Effector memory CD4-positive, alpha-beta T cell (primary cell): Measurements from ENCODE around the gene RAPGEF6.
A peak's percentile ranks its signal among the peaks of the same experiment; 100 is the strongest.
"Not testable (repeated sequence)": the region's sequence is repeated elsewhere in the genome, so short reads cannot be mapped to it uniquely, and the experiment has no call there.

ENCODE experiments used
- DNase-seq, 3 donors: peaks; one replicate each; pipeline ENCODE4 v3.0.0-alpha.2; 2020
- H3K27ac ChIP-seq: 2 replicates; pipeline ENCODE4 v1.7.0; 2013; ENCODE audit warnings: mild to moderate bottlenecking, low read length, moderate library complexity; ENCODE audit not compliant: insufficient read depth, poor library complexity, severe bottlenecking
- H3K27me3 ChIP-seq: replicated peaks from 2 replicates; pipeline ENCODE4 v1.7.0; 2013; ENCODE audit warnings: mild to moderate bottlenecking, low read length; ENCODE audit not compliant: insufficient read depth, control insufficient read depth, poor library complexity, severe bottlenecking
- H3K36me3 ChIP-seq: 2 replicates; pipeline ENCODE4 v1.7.0; 2013; ENCODE audit warnings: mild to moderate bottlenecking, low read length, moderate library complexity; ENCODE audit not compliant: control insufficient read depth, insufficient read depth
- H3K4me1 ChIP-seq: 2 replicates; pipeline ENCODE4 v1.7.0; 2013; ENCODE audit warnings: low read length, mild to moderate bottlenecking; ENCODE audit not compliant: control insufficient read depth, insufficient read depth, poor library complexity, severe bottlenecking
- H3K4me3 ChIP-seq: 2 replicates; pipeline ENCODE4 v1.7.0; 2013; ENCODE audit warnings: low read length, low read depth, mild to moderate bottlenecking; ENCODE audit not compliant: insufficient read depth, poor library complexity, severe bottlenecking
- H3K9me3 ChIP-seq: 2 replicates; pipeline ENCODE4 v1.7.0; 2013; ENCODE audit warnings: mild to moderate bottlenecking, low read length, moderate library complexity; ENCODE audit not compliant: control insufficient read depth

Gene RAPGEF6

GRCh38 chr5:131400585-131400984, 234.4 kb downstream of the RAPGEF6 start:
- no peak overlapping the region for H3K4me3 ChIP-seq
- peaks cover 11% of the 10 kb centered on the region for H3K4me1 ChIP-seq
- H3K27me3 ChIP-seq, result no peaks in the 10 kb centered on the region
- peaks cover 47% of the 10 kb centered on the region for H3K36me3 ChIP-seq
- no peak for DNase-seq
- no peak overlapping the region for H3K27ac ChIP-seq
- H3K9me3 ChIP-seq, result no peaks in the 10 kb centered on the region

GRCh38 chr5:131399007-131399406, 236.0 kb downstream of the RAPGEF6 start:
- H3K27me3 ChIP-seq, H3K9me3 ChIP-seq, H3K4me3 ChIP-seq, DNase-seq, H3K27ac ChIP-seq: not testable (repeated sequence)
- peaks cover 56% of the 10 kb centered on the region for H3K36me3 ChIP-seq
- peaks cover 19% of the 10 kb centered on the region for H3K4me1 ChIP-seq

GRCh38 chr5:131396630-131397273, 238.3 kb downstream of the RAPGEF6 start:
- H3K4me1 ChIP-seq, result peaks cover 34% of the 10 kb centered on the region
- H3K36me3 ChIP-seq, result peaks cover 52% of the 10 kb centered on the region
- H3K9me3 ChIP-seq, result no peaks in the 10 kb centered on the region
- H3K27me3 ChIP-seq, result no peaks in the 10 kb centered on the region
- H3K4me3 ChIP-seq, result no peak overlapping the region
- DNase-seq, result no peak
- peak overlapping the region; percentile 87 for H3K27ac ChIP-seq

- Histone ChIP-seq H3K9me3 (no peaks in the 10 kb centered on the region), H3K36me3 (peaks cover 52% of the 10 kb centered on the region), H3K27me3 (no peaks in the 10 kb centered on the region), H3K4me3 (no peak overlapping the region), H3K4me1 (peaks cover 34% of the 10 kb centered on the region), H3K27ac (peak overlapping the region; percentile 87)
- DNase-seq, result no peak
These were observed 239.0 kb downstream of the RAPGEF6 start for GRCh38 chr5:131396015-131396414.

- Histone ChIP-seq H3K36me3 (peaks cover 45% of the 10 kb centered on the region), H3K9me3 (no peaks in the 10 kb centered on the region), H3K4me1 (peaks cover 41% of the 10 kb centered on the region), H3K27ac (peak overlapping the region; percentile 87), H3K27me3 (no peaks in the 10 kb centered on the region), H3K4me3 (no peak overlapping the region)
- DNase-seq, result peak in 2 of 3 donors; percentile 27 to 38
These were observed 240.9 kb downstream of the RAPGEF6 start for GRCh38 chr5:131394128-131394527.

GRCh38 chr5:131393498-131393968, 241.5 kb downstream of the RAPGEF6 start:
- no peaks in the 10 kb centered on the region for H3K9me3 ChIP-seq
- no peaks in the 10 kb centered on the region for H3K27me3 ChIP-seq
- H3K4me1 ChIP-seq, result peaks cover 41% of the 10 kb centered on the region
- H3K27ac ChIP-seq, result peak overlapping the region; percentile 87
- H3K36me3 ChIP-seq, result peaks cover 39% of the 10 kb centered on the region
- DNase-seq, result no peak
- no peak overlapping the region for H3K4me3 ChIP-seq

DNA sequence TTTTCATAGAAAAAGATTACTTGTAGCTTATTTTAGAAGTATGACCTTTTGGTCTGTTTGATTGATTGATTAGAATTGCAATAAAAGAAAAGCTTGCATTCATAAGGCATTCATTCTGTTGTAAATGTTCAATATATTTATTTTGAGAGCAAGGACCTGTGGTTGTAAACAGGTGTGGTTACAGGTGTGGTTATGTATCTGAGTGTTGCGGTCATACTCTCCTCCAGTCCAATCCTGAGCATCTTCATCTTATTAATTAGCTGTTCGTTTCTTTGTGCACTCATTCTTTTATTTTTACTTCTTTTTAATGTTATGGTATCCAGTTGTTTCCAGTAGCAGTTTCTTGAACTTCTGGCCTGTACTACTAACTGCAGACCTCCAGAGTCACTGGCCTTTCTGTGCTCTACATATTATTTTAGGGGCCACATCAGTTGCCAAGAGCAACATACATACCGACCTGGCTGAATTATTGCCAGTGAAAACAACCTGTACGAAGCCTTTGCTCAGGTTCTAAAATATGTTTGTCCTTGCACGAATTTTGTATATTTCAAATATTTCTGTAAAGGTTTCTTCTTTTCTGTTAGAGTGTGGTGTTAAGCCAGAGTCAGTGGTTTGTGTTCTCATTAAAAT, 242.4 kb downstream of the RAPGEF6 start:
- H3K36me3 ChIP-seq, result peaks cover 35% of the 10 kb centered on the region
- H3K27me3 ChIP-seq, result no peaks in the 10 kb centered on the region
- peaks cover 41% of the 10 kb centered on the region for H3K4me1 ChIP-seq
- peak overlapping the region; percentile 87 for H3K27ac ChIP-seq
- H3K9me3 ChIP-seq, result no peaks in the 10 kb centered on the region
- H3K4me3 ChIP-seq, result no peak overlapping the region
- DNase-seq, result no peak

GRCh38 chr5:131389869-131390265, 245.2 kb downstream of the RAPGEF6 start:
- H3K27ac ChIP-seq, result peak overlapping the region; percentile 51
- H3K9me3 ChIP-seq, result no peaks in the 10 kb centered on the region
- H3K4me1 ChIP-seq, result peaks cover 23% of the 10 kb centered on the region
- no peaks in the 10 kb centered on the region for H3K27me3 ChIP-seq
- H3K36me3 ChIP-seq, result peaks cover 34% of the 10 kb centered on the region
- DNase-seq, result no peak
- no peak overlapping the region for H3K4me3 ChIP-seq

GRCh38 chr5:131389096-131389868, 245.7 kb downstream of the RAPGEF6 start:
- peaks cover 27% of the 10 kb centered on the region for H3K4me1 ChIP-seq
- no peaks in the 10 kb centered on the region for H3K27me3 ChIP-seq
- H3K27ac ChIP-seq, result peak overlapping the region; percentile 51
- H3K36me3 ChIP-seq, result peaks cover 32% of the 10 kb centered on the region
- H3K4me3 ChIP-seq, result no peak overlapping the region
- DNase-seq, result no peak
- H3K9me3 ChIP-seq, result no peaks in the 10 kb centered on the region

DNA sequence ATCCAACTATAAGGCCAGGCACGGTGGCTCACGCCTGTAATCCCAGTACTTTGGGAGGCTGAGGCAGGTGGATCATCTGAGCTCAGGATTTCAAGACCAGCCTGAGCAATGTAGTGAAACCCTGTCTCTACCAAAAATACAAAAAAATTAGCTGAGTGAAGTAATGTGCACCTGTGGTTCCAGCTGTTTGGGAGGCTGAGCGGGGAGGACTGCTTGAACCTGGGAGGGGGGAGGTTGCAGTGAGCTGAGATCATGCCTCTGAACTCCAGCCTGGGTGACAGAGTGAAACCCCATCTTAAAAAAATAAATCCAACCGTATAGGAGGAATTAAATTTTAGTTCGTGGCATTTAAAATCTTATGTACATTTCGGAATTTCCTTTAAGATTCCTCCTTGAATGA, 247.8 kb downstream of the RAPGEF6 start:
- no peak for DNase-seq
- H3K36me3 ChIP-seq, result peaks cover 25% of the 10 kb centered on the region
- peak overlapping the region; percentile 21 for H3K27ac ChIP-seq
- no peak overlapping the region for H3K4me3 ChIP-seq
- no peaks in the 10 kb centered on the region for H3K9me3 ChIP-seq
- H3K27me3 ChIP-seq, result no peaks in the 10 kb centered on the region
- peaks cover 29% of the 10 kb centered on the region for H3K4me1 ChIP-seq
